Measurements from ENCODE around the gene FOXL2. TPM values are rescaled to one million over a fixed set of nuclear protein-coding genes. Genes with fewer than 3 reads are reported as not detected.

Gene FOXL2
- total RNA-seq, 2 donors from 2014 or later, result 0.07 TPM; not detected in 1

DNA sequence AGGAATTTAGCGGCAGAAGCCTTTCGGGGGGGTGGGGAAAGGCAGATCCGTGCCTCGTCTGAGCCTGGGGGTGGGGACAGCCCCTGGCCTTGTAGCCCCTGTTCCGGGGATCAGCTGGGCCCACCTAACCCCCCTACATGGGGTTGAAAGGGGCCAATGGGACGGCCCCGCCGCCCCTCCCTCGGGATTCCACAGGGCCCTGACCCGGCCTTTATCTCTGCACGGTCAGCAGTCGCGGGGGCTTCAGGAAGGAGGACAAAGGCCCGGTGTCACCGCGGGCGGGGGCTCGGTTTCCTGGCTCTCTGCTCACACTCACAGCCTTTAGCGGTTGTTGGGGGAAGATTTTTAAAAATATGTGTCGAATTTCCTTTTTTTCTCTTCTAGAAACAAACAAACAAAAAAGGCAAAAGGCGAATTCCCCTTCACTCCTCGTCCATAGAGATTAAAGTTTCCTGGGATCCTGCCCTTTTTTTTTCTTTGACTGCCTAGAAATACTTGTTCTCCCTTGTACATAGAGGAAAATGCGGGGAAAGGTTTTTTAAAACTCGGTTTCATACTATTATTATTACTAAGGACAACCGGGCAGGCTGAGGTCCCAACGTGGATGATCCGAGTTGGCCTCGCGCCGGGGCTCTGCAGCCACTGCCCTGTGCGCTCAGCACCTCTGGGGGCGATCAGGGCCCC is 7.9 kb downstream of the FOXL2 start:
- Histone ChIP-seq H3K4me3 (no peak overlapping the region), H3K36me3 (no peaks in the 10 kb centered on the region), H3K9ac (ENCODE audit: low read depth in 2 of 2, low read length in 2 of 2) (no peak overlapping the region), H3K4me1 (peaks cover 17% of the 10 kb centered on the region), H3K9me3 (no peaks in the 10 kb centered on the region), H3K27me3 (peaks cover 93% of the 10 kb centered on the region), H3K27ac (no peak overlapping the region)
- intact Hi-C loops (cut with DNase I), result loop anchor here (5.0 kb wide), 1 partner anchor 522 kb away; no protein-coding TSS in a partner anchor
- TF ChIP-seq, protein P1, sequence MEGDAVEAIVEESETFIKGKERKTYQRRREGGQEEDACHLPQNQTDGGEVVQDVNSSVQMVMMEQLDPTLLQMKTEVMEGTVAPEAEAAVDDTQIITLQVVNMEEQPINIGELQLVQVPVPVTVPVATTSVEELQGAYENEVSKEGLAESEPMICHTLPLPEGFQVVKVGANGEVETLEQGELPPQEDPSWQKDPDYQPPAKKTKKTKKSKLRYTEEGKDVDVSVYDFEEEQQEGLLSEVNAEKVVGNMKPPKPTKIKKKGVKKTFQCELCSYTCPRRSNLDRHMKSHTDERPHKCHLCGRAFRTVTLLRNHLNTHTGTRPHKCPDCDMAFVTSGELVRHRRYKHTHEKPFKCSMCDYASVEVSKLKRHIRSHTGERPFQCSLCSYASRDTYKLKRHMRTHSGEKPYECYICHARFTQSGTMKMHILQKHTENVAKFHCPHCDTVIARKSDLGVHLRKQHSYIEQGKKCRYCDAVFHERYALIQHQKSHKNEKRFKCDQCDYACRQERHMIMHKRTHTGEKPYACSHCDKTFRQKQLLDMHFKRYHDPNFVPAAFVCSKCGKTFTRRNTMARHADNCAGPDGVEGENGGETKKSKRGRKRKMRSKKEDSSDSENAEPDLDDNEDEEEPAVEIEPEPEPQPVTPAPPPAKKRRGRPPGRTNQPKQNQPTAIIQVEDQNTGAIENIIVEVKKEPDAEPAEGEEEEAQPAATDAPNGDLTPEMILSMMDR (IDR thresholded peaks at IDR 0.05), result no peak
- no peak for DNase-seq

DNA sequence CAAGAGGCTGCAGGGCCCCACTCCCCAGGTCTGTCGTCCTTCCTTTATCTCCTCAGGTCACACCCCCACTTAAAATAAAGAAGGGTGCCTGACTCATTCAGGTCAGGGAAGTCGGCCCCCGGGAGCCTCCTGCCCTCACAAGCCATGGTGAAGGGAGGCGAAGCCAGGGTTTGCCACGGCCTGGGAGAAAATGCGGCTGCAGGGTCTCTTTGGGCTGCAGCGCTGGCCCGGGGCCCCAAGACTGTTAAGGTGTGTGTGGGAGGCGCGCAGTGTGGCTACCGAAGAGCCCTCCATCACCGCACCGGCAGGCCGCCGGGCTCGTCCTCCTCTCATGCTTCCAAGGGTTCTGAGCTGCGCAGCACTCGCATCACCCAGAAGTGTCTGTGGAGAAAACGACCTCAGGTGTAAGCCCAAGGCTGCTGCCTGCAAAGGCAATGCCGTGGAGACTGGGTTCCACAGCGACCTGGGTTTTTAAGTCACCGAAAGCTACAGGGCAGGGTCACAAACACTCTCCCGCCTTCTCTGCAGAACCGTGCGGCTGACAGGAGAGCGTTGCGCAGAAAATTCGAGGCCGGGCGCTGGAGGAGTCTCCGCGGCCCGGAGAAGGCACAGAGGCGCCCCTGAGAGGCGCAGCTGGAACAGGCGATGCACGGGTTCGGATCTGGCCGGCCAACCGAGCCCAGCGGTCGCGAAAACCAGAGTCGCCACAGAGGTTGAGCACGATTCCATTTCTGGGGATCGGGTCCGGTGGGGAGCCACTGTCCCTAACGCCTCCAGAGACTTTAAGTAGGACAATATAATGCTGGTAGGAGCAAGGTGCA is 8.7 kb downstream of the FOXL2 start:
- Histone ChIP-seq H3K27me3 (peaks cover 85% of the 10 kb centered on the region), H3K4me1 (peaks cover 17% of the 10 kb centered on the region), H3K27ac (no peak overlapping the region), H3K36me3 (no peaks in the 10 kb centered on the region), H3K9me3 (no peaks in the 10 kb centered on the region), H3K9ac (ENCODE audit: low read depth in 2 of 2, low read length in 2 of 2) (no peak overlapping the region), H3K4me3 (no peak overlapping the region)
- no peak for DNase-seq
- TF ChIP-seq, protein P1 (IDR thresholded peaks at IDR 0.05), result no peak
- intact Hi-C loops (cut with DNase I), result loop anchor here (5.0 kb wide), 1 partner anchor 521 kb away; no protein-coding TSS in a partner anchor

DNA sequence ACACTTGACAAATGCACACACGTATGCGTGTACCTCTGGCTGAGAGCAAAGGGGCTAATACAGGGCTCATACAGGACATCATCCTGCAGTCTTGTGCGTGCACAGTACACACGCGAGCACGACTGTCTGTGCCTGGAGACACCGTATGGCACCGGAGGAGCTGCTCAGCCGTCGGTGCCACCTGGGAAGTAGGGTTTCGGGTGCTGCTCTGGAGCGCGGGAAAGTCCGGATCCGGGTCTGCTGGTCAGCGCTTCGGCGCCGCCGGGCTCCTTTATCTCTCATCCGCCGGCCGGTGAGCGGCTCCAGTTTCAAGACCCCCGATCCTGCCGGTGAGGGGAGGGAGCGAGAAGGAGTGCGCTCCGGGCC is 9.3 kb downstream of the FOXL2 start:
- TF ChIP-seq, protein P1 (IDR thresholded peaks at IDR 0.05), result no peak
- H3K4me1 ChIP-seq, result peaks cover 17% of the 10 kb centered on the region
- no peak overlapping the region for H3K27ac ChIP-seq
- H3K4me3 ChIP-seq, result no peak overlapping the region
- H3K9ac ChIP-seq (ENCODE audit: low read depth in 2 of 2, low read length in 2 of 2), result no peak overlapping the region
- no peak for DNase-seq
- no peaks in the 10 kb centered on the region for H3K9me3 ChIP-seq
- H3K27me3 ChIP-seq, result peaks cover 79% of the 10 kb centered on the region
- intact Hi-C loops (cut with DNase I), result loop anchor here (5.0 kb wide), 1 partner anchor 520 kb away; no protein-coding TSS in a partner anchor
- H3K36me3 ChIP-seq, result no peaks in the 10 kb centered on the region

DNA sequence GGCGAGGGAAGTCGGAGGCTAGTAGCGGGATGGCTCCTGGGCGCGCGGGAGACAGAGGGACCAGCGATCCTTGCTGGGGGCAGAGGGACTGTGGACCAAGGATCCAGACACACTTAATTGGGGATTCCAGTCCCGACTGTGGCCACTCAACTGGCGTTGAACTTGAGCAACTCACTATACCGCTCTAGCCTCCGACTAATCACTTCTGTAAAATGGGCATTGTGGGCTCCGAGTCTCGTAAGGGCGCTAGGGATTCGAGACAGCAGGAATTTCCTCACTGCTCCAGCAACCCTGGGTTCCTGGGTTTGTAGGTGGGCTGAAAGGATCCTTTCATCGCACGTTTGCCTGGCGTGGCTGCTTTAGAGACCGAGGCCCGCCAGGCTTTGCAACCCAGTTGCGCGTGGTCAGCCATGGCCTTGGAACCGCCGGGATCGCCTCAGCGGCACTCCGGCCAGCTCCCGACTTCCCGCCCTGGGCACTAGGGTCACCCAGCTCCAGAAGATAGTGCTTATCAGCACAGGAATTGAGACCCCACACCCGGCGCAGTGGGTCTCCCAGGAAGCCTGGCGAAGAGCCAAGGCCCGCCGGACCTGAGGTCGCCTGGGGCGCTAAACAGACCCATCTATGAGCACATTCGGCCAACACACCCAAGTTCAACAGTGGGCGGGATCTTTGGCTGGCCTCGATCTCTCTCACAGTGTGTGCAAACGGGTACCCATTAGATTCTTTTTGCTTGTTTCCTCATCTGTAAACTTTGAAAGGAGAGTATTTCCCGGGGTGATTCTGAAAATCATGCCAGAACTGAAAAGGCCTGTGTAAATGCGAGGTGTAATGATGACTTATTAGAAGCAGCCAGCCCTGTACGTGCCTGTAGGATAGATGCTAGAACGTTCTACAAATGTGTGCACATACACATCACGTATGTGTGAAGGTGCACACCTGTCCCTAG is 9.9 kb downstream of the FOXL2 start:
- DNase-seq, result no peak
- no peak overlapping the region for H3K9ac ChIP-seq (ENCODE audit: low read depth in 2 of 2, low read length in 2 of 2)
- no peaks in the 10 kb centered on the region for H3K9me3 ChIP-seq
- intact Hi-C loops (cut with DNase I), result loop anchor here (5.0 kb wide), 1 partner anchor 520 kb away; no protein-coding TSS in a partner anchor
- no peak overlapping the region for H3K27ac ChIP-seq
- H3K36me3 ChIP-seq, result no peaks in the 10 kb centered on the region
- H3K4me3 ChIP-seq, result no peak overlapping the region
- H3K27me3 ChIP-seq, result peaks cover 73% of the 10 kb centered on the region
- TF ChIP-seq, protein P1 (IDR thresholded peaks at IDR 0.05), result no peak
- peaks cover 17% of the 10 kb centered on the region for H3K4me1 ChIP-seq
